Activated naive CD4-positive, alpha-beta T cell treated with anti-CD3 and anti-CD28 coated beads, Interleukin-2, amount 10 ng/mL, durations not matched to agents 7 days and 5 days (primary cell): ENCODE results near the gene TOX3.

Experiments used
- CTCF ChIA-PET: fragments of 350-600 bp; sonication (Branson Sonifier 250); formaldehyde crosslinking; loops from one replicate; lab custom pipeline; 2021; ENCODE audit warnings: antibody characterized with exemption; lab: Charles Lee
- DNase-seq: peaks from one replicate; pipeline ENCODE4 v3.0.0-alpha.2; 2020
- H3K27ac Mint-ChIP-seq: one replicate; pipeline ENCODE4 v1.8.0; 2021; ENCODE audit warnings: mild to moderate bottlenecking, moderate library complexity, mixed read lengths
- H3K27me3 Mint-ChIP-seq: one replicate; pipeline ENCODE4 v1.8.0; 2021; ENCODE audit warnings: mild to moderate bottlenecking, mixed read lengths
- H3K36me3 Mint-ChIP-seq: one replicate; pipeline ENCODE4 v1.8.0; 2021; ENCODE audit warnings: mixed read lengths
- H3K4me1 Mint-ChIP-seq: one replicate; pipeline ENCODE4 v1.8.0; 2021; ENCODE audit warnings: mixed read lengths
- H3K4me3 Mint-ChIP-seq: one replicate; pipeline ENCODE4 v1.8.0; 2021; ENCODE audit warnings: mild to moderate bottlenecking, moderate library complexity, mixed read lengths
- H3K9me3 Mint-ChIP-seq: one replicate; pipeline ENCODE4 v1.8.0; 2021; ENCODE audit warnings: mixed read lengths

The TOX3 gene

GRCh38 chr16:52498328-52499059, 48.4 kb downstream of the TOX3 start:
- H3K27me3 Mint-ChIP-seq = no peaks in the 10 kb centered on the region
- CTCF ChIA-PET = no interaction called here

GRCh38 chr16:52497067-52497816, 49.7 kb downstream of the TOX3 start:
- Mint-ChIP-seq H3K4me3 (no peak overlapping the region), H3K4me1 (no peaks in the 10 kb centered on the region), H3K36me3 (no peaks in the 10 kb centered on the region), H3K27ac (no peak overlapping the region), H3K9me3 (no peaks in the 10 kb centered on the region), H3K27me3 (no peaks in the 10 kb centered on the region)
- CTCF ChIA-PET = no interaction called here
- no peak for DNase-seq

More at GRCh38 chr16:52498328-52499059, 48.4 kb downstream of the TOX3 start:
- no peak overlapping the region for H3K4me3 Mint-ChIP-seq
- no peaks in the 10 kb centered on the region for H3K9me3 Mint-ChIP-seq
- no peaks in the 10 kb centered on the region for H3K4me1 Mint-ChIP-seq
- no peak overlapping the region for H3K27ac Mint-ChIP-seq
- no peaks in the 10 kb centered on the region for H3K36me3 Mint-ChIP-seq
- DNase-seq = no peak

GRCh38 chr16:52496051-52496876, 50.7 kb downstream of the TOX3 start:
- Mint-ChIP-seq H3K9me3 (no peaks in the 10 kb centered on the region), H3K27me3 (no peaks in the 10 kb centered on the region), H3K4me1 (no peaks in the 10 kb centered on the region), H3K27ac (no peak overlapping the region), H3K36me3 (no peaks in the 10 kb centered on the region), H3K4me3 (no peak overlapping the region)
- DNase-seq = no peak
- CTCF ChIA-PET = no interaction called here

DNA sequence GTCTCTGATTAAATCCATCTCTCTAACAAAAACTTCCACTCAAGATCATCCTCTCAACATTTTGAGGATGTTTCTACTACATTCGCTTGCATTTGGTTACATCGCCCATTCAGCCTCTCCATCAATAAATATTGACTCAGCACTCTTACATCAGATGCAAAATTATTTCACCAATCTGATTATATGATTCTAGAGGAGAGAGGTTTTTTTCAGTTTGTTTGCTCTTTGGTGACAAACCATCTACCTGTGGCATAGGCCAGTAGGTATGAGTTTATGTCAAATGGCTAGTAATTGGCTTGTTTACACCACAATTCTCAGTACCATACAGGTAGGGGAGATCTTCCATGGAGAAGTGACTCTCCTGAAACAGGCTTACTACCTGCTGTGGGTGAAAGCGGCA, 52.3 kb downstream of the TOX3 start:
- no peak for DNase-seq
- Mint-ChIP-seq H3K27ac (no peak overlapping the region), H3K27me3 (no peaks in the 10 kb centered on the region), H3K4me3 (no peak overlapping the region), H3K4me1 (no peaks in the 10 kb centered on the region), H3K36me3 (no peaks in the 10 kb centered on the region), H3K9me3 (no peaks in the 10 kb centered on the region)
- CTCF ChIA-PET = no interaction called here

- no peaks in the 10 kb centered on the region for H3K4me1 Mint-ChIP-seq
- H3K4me3 Mint-ChIP-seq = no peak overlapping the region
- no peaks in the 10 kb centered on the region for H3K9me3 Mint-ChIP-seq
- H3K27ac Mint-ChIP-seq = no peak overlapping the region
- no peak for DNase-seq
- CTCF ChIA-PET = no interaction called here
- no peaks in the 10 kb centered on the region for H3K36me3 Mint-ChIP-seq
- no peaks in the 10 kb centered on the region for H3K27me3 Mint-ChIP-seq
Observed at GRCh38 chr16:52494145-52494544, 52.8 kb downstream of the TOX3 start.

- Mint-ChIP-seq H3K36me3 (no peaks in the 10 kb centered on the region), H3K27me3 (no peaks in the 10 kb centered on the region), H3K4me3 (no peak overlapping the region), H3K9me3 (no peaks in the 10 kb centered on the region), H3K27ac (no peak overlapping the region), H3K4me1 (no peaks in the 10 kb centered on the region)
- CTCF ChIA-PET = no interaction called here
- no peak for DNase-seq
Observed at GRCh38 chr16:52492789-52493357, 54.1 kb downstream of the TOX3 start.

DNA sequence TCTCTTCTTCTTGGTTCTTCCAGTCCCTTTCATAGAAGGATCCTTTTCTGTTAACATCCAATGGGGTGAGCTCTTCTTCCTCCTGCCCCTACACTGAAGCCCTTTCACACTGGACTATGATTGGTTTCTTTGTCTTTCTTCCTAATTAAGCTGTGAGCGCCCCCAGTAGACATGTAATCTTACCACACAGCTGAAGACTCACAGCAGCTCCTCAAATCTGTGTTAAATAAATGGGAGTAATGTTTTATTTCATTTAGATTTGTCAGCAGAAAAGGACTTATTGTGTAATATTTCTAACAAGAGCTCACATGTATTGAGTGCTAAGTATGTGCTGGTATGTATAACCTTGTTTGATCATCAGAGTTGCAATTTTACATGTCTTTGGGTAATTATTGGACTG, 55.7 kb downstream of the TOX3 start:
- Mint-ChIP-seq H3K36me3 (no peaks in the 10 kb centered on the region), H3K4me1 (no peaks in the 10 kb centered on the region), H3K27ac (no peak overlapping the region), H3K27me3 (no peaks in the 10 kb centered on the region), H3K4me3 (no peak overlapping the region), H3K9me3 (no peaks in the 10 kb centered on the region)
- CTCF ChIA-PET = no interaction called here
- no peak for DNase-seq

DNA sequence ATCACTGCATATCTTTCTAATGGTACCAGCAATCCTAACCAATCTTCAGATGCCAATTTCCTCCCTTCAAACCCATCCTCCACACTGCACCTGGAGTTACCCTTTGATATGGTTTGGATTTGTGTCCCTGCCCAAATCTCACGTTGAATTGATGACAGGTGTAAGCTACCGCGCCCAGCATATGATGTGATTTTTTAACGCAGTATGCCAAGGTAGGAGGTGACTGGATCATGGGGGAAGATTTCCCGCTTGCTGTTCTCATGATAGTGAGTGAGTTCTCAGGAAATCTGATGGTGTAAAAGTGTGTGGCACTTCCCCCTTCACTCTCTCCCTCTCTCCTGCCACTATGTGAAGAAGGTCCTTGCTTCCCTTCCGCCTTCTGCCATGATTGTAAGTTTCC, 57.0 kb downstream of the TOX3 start:
- no peaks in the 10 kb centered on the region for H3K36me3 Mint-ChIP-seq
- no peaks in the 10 kb centered on the region for H3K9me3 Mint-ChIP-seq
- H3K27me3 Mint-ChIP-seq = no peaks in the 10 kb centered on the region
- H3K4me1 Mint-ChIP-seq = no peaks in the 10 kb centered on the region
- H3K4me3 Mint-ChIP-seq = no peak overlapping the region
- H3K27ac Mint-ChIP-seq = no peak overlapping the region
- CTCF ChIA-PET = no interaction called here
- no peak for DNase-seq

DNA sequence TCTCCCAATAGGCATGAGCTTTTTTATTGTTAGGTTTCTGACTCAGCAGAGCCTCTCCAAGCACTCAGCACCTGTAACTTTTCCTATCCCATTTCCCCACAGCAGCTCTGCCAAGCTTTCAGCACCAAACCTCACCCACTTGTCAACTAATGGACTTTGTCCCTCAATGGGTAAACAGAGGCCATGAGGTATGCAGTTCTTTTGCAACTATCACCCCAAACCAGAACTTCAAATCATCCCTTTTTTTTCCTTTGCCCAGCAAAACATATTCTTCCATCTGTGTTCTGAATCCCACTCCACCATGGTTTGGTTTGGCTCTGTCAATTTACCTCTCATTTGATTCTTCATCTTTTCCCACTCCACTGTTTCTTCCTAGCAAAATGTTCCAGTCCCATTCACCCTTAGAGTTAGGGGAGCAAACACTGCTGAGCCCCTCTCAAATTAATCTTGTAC, 58.1 kb downstream of the TOX3 start:
- Mint-ChIP-seq H3K27ac (no peak overlapping the region), H3K27me3 (no peaks in the 10 kb centered on the region), H3K4me3 (no peak overlapping the region), H3K4me1 (no peaks in the 10 kb centered on the region), H3K9me3 (no peaks in the 10 kb centered on the region), H3K36me3 (no peaks in the 10 kb centered on the region)
- CTCF ChIA-PET = no interaction called here
- no peak for DNase-seq

DNA sequence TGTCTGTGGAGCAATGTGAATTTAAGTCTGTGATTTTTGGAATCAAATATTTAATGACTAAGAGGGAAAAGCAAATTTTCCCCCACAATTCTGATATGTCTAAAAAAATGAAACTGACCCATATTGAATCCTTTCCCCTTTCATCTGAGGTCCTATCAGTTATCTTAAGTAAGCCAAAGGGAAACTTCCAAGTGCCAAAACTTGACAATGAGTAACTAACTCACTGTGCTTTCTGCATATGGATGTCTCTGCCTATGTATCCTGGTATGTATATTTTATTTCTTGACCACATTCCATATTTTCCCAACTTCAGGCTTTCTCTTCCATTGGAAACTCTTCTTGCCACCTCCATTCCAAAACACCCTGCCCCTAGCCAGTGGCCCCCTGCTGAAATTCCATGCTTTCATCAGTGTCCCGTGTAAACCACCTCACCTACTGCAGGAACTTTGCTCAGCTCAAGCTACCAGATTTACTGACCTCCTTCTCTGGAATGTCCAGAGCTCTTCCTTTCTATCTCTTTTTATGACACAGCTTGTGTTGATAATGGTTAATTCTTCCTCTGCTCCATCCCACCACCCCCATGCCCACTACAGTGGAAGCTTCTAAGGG, 59.0 kb downstream of the TOX3 start:
- Mint-ChIP-seq H3K4me3 (no peak overlapping the region), H3K9me3 (peaks cover 1% of the 10 kb centered on the region), H3K4me1 (no peaks in the 10 kb centered on the region), H3K27me3 (no peaks in the 10 kb centered on the region), H3K36me3 (no peaks in the 10 kb centered on the region), H3K27ac (no peak overlapping the region)
- CTCF ChIA-PET = no interaction called here
- DNase-seq = no peak

GRCh38 chr16:52480237-52480636, 66.7 kb downstream of the TOX3 start:
- no peak overlapping the region for H3K27ac Mint-ChIP-seq
- DNase-seq = no peak
- no peaks in the 10 kb centered on the region for H3K4me1 Mint-ChIP-seq

GRCh38 chr16:52476111-52476510, 70.8 kb downstream of the TOX3 start:
- no peak overlapping the region for H3K4me3 Mint-ChIP-seq
- CTCF ChIA-PET = no interaction called here
- H3K9me3 Mint-ChIP-seq = peaks cover 5% of the 10 kb centered on the region
- no peaks in the 10 kb centered on the region for H3K36me3 Mint-ChIP-seq
- no peak for DNase-seq
- H3K27ac Mint-ChIP-seq = no peak overlapping the region
- no peaks in the 10 kb centered on the region for H3K4me1 Mint-ChIP-seq
- no peaks in the 10 kb centered on the region for H3K27me3 Mint-ChIP-seq

More at GRCh38 chr16:52480237-52480636, 66.7 kb downstream of the TOX3 start:
- CTCF ChIA-PET = no interaction called here
- Mint-ChIP-seq H3K36me3 (no peaks in the 10 kb centered on the region), H3K9me3 (peaks cover 7% of the 10 kb centered on the region), H3K27me3 (no peaks in the 10 kb centered on the region), H3K4me3 (no peak overlapping the region)

DNA sequence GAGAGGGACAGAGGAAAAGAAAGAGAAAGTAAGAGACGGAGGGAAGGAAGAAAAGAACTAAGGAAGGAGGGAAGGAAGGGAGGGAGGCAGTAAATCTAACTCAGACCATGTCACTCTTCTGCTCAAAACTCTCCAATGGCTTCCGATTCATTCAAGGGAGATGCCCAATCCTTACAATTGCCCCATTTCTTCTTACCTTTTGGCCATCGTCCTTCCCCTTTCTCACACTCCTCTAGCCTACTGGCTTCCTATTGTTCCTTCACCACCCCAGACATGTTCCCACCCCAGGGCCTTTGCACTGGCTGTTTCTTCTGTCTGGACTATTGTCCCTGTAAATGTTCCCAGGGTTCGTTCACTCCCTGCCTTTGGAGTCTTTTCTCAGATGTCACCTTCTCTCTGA, 72.3 kb downstream of the TOX3 start:
- no peak for DNase-seq
- Mint-ChIP-seq H3K9me3 (peaks cover 5% of the 10 kb centered on the region), H3K27ac (no peak overlapping the region), H3K27me3 (no peaks in the 10 kb centered on the region), H3K36me3 (no peaks in the 10 kb centered on the region), H3K4me1 (no peaks in the 10 kb centered on the region), H3K4me3 (no peak overlapping the region)
- CTCF ChIA-PET = no interaction called here

- H3K27ac Mint-ChIP-seq = no peak overlapping the region
- DNase-seq = no peak
- no peaks in the 10 kb centered on the region for H3K36me3 Mint-ChIP-seq
- no peaks in the 10 kb centered on the region for H3K9me3 Mint-ChIP-seq
- H3K4me3 Mint-ChIP-seq = no peak overlapping the region
- H3K4me1 Mint-ChIP-seq = no peaks in the 10 kb centered on the region
- CTCF ChIA-PET = no interaction called here
- H3K27me3 Mint-ChIP-seq = no peaks in the 10 kb centered on the region
Observed at GRCh38 chr16:52473096-52473495, 73.8 kb downstream of the TOX3 start.
